Smooth muscle cell of bladder (primary cell): ENCODE data around the gene SNX17. TPM values are rescaled to one million over a fixed set of nuclear protein-coding genes. Genes with fewer than 3 reads are reported as not detected.

Source experiments
- total RNA-seq: library from RNA; depleted of rRNA; stranded (reverse); fragments of >200 nt; gene quantifications from 2 replicates; pipeline ENCODE4 v1.2.3, GENCODE V29; 2014

SNX17 gene
- total RNA-seq = 138 and 143 TPM in 2 replicates

GRCh38 chr2:27370026-27370815, at the start of gene SNX17, which contains the start of gene EIF2B4:
SNX17 (plus strand) TSS chr2:27370616; CDS start chr2:27370744, 128 bp downstream.
EIF2B4 (minus strand) TSS chr2:27370338; CDS start chr2:27370314, 24 bp downstream.

DNA sequence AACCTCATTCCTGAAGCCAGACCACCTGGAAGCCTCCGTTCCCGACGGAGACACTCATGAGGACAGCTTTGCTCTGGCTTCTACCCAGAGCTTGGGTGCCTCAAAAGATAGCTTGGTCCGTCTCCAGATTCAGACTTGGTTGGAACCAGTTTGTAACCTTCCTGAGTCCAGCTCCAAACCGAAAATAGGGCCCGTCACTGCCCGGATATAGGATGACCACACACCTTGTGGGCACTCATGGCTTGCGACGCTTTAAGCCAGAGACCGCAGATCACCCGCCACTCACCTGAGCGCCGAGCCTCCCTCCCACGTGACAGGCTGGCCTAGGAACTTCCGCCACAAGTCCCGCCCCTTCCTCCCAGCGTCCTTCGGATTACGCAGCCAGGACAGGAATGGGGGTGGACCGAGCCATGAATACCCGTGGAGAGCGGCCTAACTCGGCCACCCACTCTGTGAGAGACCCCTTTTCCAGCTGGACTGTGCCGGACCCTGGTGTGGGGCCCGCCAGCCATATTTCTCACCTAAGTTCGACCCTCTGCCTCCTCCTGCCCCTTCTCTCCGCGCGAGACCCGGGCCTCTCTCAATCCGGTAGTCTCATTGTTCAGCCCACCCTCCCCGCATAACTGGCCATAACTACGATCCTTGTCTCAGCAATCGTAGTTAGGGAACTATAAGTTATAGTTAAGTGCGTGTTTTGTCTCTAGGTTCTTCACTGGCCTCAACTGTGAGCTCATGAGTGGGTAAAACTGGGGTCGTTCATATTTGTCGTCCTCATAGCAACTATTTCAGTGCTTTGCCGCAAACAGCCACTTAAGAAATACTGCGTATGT, 47.4 kb upstream of the SNX17 start, which contains the start of gene MPV17:
TSS of gene MPV17 (minus strand) at position 332 of the 830 bp plus-strand sequence. CDS start 580 bp downstream, outside the sequence.

DNA sequence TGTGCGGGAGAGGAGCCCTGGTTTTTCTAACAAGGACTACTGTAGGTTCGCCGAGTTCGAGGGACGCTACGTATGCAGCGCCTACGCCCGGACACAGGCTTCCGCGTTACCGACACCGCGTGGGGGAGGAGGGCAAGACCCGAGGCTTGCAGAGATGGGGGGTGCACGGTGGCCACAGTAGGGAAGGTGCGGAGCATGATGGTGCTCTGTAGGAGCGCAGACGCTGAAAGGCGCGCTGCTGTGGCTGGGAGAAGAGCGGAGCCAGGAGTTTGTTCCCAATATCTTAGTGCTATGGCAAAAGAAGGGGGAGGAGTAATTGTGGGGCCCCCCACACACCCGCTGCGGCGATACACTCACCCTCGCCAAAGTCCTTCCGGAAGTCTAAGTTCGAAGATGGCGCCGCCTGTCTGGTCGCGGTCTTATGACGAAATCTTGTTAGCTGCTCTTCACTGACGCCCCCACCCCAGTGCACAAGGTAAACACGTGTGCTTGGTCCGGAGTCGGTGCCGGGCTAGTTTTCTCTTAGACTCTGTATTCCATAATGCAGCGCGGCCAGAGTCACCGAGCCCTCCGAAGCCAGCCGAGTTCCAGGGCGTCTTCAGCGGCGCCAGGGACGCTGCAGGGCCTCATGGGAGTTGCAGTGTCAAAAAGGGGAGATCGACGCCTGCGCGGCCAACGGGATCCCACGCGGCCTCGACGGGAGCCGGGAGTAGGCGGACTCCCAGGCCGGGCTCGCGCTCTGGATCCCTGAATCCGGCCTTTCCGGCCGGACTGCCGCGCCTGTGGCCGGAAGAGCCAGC, 13.8 kb upstream of the SNX17 start, which contains the start of gene GTF3C2:
TSS of gene GTF3C2 (minus strand) at position 383 of the 800 bp plus-strand sequence. CDS start 13,210 bp downstream, outside the sequence.

GRCh38 chr2:27380626-27381545, 10.5 kb downstream of the SNX17 start, which contains the start of gene ZNF513:
ZNF513 (minus strand) TSS chr2:27380734; CDS start chr2:27380526, 208 bp downstream.

DNA sequence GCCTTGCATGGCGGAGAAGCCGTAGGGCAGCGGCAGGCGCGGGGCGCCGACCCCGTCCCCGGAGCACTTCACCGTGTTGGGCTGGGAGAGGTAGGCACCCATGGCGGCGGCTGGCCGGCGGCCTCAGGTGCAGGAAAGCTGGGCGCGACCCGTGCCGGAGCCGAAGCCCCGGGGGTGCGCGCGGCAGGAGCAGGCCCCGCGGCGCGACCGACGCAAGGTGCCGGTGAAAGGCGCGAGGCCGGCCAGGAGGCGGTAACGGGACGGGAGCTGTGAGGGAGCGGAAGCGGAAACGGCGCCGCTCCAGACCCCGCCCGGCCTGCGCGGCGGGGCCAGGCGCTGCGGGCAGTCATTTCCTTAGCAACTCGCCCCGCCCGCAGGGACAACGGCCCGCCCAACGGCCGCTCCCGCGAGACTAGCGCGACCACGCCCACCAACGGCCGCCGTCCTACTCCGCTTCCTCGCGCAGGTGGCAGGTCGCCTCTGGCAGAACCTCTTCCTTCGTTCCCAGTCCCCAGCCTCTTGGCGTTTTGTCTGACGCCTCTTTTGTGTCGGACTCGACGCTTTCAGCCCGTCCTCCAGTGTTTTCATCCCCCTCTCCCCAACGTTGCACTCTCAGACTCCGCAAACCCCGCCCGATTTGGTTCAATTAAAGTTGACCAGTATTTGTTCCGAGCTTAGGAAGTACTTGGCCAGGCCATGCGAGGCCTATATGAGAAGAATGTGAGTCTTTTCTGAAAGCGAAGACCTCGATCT, 39.1 kb downstream of the SNX17 start, which contains the start of gene PPM1G:
TSS of gene PPM1G (minus strand) at position 271 of the 753 bp plus-strand sequence. CDS start at position 102, 169 bp downstream.

Other genes starting within 250 kb of the SNX17 start
- gene ABHD1, start 246.8 kb upstream of the SNX17 start, total RNA-seq = not detected in 2 replicates
- gene PREB, start 236.0 kb upstream of the SNX17 start, total RNA-seq = 49.1 and 56.2 TPM in 2 replicates
- gene PRR30, start 231.2 kb upstream of the SNX17 start, total RNA-seq = not detected in 2 replicates
- not detected in 2 replicates for gene TCF23, start 221.6 kb upstream of the SNX17 start, total RNA-seq
- gene ATRAID, start 158.6 kb upstream of the SNX17 start, total RNA-seq = 247 and 248 TPM in 2 replicates
- 11.5 and 14.7 TPM in 2 replicates for gene SLC5A6, start 158.3 kb upstream of the SNX17 start, total RNA-seq
- 19.6 and 28.0 TPM in 2 replicates for gene CAD, start 153.2 kb upstream of the SNX17 start, total RNA-seq
- under 0.01 TPM in 1 of 2 replicates, not detected in the other for gene SLC30A3, start 107.6 kb upstream of the SNX17 start, total RNA-seq
- gene DNAJC5G, start 95.2 kb upstream of the SNX17 start, total RNA-seq = not detected in 2 replicates
- 0.14 TPM in 1 of 2 replicates, not detected in the other for gene TRIM54, start 88.2 kb upstream of the SNX17 start, total RNA-seq
- gene UCN, start 62.2 kb upstream of the SNX17 start, total RNA-seq = 0.14 and 0.83 TPM in 2 replicates
- 59.4 and 68.0 TPM in 2 replicates for gene MPV17, start 47.5 kb upstream of the SNX17 start, total RNA-seq
- gene GTF3C2, start 13.9 kb upstream of the SNX17 start, total RNA-seq = 18.2 and 21.4 TPM in 2 replicates
- 30.0 and 33.3 TPM in 2 replicates for gene EIF2B4, start 278 bp upstream of the SNX17 start, total RNA-seq
- gene ZNF513, start 10.1 kb downstream of the SNX17 start, total RNA-seq = 6.5 and 7.0 TPM in 2 replicates
- 63.6 and 67.7 TPM in 2 replicates for gene PPM1G, start 39.0 kb downstream of the SNX17 start, total RNA-seq
- gene NRBP1, start 58.0 kb downstream of the SNX17 start, total RNA-seq = 89.6 and 102 TPM in 2 replicates
- gene KRTCAP3, start 71.8 kb downstream of the SNX17 start, total RNA-seq = 0.18 TPM in 1 of 2 replicates, not detected in the other
- gene IFT172, start 119.1 kb downstream of the SNX17 start, total RNA-seq = 27.2 and 33.1 TPM in 2 replicates
- 11.9 and 14.0 TPM in 2 replicates for gene FNDC4, start 124.6 kb downstream of the SNX17 start, total RNA-seq
- 0.14 and 0.55 TPM in 2 replicates for gene GCKR, start 126.2 kb downstream of the SNX17 start, total RNA-seq
- gene ZNF512, start 212.4 kb downstream of the SNX17 start, total RNA-seq = 11.1 and 12.4 TPM in 2 replicates